GM19238 (cell line): Measurements from ENCODE around the gene SRGAP3.

ENCODE experiments used
- DNase-seq: peaks from one replicate; pipeline ENCODE4 v3.0.0; 2011; ENCODE audit warnings: low spot score; ENCODE audit not compliant: insufficient read length

SRGAP3 gene

DNA sequence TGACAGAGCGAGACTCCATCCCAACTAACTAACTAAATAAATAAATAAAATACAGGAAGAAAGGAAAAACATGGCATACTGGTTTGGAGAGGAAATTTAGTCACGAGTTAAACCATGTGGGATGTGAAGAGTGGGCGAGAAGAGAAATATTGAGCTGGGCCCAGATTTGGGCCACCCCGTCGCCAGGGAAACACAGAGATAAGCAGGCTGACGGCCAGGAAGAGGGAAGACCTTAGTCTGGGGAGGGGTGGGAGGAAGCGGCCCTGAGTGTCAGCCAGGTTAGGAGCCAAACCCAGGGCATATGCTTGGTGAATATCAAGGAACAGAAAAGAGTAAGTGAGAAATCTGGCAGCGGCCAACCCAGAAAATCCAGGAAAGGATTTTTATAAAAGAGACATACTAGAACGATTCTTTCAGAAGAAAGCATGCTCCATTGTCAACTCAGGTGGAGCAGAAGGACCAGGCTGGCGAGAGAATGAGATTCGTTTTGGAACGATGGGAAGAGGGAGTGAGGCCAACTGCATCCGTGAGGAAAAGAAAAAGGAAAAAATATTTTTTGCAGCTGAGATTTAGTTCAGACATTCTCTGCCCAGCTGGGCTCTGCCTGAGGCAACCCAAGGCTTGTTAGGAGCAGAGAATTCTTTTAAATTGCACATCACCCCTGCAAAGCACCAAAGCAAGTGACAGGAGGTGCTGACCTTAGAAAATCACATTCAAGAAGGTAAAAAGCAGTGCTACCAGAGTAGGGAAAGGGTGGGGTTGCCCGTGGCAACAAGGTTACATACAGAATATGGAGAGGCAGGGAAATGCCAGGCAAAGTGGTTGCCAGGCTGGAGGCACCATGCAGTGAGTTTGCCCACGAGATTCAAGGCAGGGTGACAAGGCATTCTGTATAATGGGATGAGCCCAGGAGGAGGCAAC, 226.9 kb downstream of the SRGAP3 start:
- no peak for DNase-seq

DNA sequence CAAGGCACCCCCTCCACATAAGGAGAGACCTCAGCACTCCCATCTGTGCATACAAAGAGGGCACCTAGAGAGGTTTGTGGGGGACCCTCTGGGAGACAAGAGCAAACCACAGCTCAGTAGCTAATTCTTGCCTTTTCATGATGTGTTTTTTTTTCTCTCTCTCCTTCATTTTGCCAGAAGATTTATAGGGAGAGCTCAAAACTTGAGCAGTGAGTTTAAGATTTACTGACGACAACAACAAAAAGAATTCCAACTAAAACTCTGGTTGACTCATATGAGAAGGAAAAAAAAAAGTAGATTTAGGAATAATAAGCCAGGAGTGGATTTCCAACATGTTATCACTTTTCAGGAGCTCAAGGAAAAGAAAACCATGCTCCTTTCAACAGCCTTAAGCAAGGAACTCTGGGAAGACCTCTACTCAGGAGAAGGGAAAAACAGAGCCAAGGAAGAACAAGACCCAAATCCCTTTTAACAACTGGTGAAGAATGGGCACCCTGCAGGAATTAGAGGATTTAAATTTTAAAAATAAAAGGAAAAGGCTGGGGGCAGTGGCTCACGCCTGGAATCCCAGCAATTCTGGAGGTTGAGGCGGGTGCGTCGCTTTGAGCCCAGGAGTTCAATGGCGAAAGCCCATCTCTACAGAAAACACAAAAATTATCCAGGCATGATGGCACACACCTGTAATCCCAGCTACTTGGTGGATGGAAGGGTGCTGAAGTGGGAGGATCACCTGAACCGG, 228.0 kb downstream of the SRGAP3 start:
- DNase-seq = no peak

DNA sequence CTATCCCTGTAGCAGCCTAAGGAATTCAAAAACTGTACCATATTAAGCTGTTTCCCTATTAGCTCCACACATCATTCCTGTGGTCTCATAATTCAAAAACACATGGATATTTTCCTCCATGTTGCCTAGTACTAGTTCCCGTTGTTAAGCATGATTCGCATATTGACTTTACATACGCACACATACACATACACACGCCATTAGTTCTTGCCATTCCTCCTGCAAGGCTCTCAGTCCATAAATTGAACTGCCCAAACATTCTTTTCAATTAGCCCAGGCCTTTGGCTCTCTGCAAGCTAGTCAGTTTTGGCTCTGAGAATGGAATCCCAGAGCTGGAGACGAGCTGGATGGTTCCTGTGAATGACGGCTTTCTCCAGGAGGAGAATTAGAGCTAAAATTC, 229.0 kb downstream of the SRGAP3 start:
- no peak for DNase-seq

DNA sequence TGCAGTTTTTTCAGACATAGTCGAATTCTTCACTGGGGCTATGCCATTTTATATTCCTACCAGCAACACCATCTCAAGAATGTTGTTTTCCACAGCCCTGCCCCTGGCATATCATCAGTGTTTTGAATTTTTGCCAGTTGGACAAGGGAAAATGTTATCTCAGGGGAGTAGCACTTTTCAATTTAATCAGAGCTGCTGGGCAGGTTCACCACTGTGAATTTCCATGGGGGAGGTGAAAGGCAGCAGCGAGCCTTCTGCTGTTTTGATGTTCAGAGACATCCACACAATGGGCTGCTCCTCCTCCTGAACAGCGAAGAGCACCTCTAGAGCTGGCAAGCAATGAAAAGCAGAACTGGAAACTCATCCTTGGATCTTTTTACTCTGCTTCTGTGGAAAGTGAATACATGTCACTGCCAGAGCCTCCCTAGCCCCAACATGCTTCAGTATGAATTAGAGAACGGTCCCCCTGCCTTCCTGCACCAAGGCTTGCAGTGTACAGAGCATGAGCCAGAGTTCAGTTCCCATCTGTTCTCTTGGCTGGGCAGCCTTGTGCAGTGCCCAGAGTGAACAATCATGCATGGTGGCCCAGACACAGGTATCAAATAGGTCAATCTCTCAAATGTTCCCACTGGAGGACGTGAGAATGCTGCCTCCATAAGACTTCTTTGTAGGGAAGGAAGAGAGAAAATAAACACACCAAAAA, 230.0 kb downstream of the SRGAP3 start:
- DNase-seq = no peak

DNA sequence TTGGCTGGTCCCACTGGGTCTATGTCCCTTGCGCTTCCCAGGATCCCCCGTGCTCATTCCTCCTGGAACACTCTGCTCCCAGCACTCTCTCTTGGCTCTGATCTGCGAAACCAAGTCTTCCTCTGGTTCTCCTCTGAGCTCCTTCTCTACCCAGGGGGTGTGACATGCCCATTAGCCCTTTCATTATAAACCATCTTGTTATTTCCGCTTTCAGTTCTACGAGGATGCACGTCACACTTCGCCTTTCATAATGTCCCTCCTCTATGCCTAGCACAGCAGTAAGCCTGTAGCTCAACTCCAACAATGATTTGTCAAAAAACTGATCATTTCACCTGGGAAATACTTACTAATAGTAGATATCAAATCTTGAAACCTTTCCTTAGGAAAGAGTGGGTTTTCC, 234.2 kb downstream of the SRGAP3 start:
- DNase-seq = no peak

DNA sequence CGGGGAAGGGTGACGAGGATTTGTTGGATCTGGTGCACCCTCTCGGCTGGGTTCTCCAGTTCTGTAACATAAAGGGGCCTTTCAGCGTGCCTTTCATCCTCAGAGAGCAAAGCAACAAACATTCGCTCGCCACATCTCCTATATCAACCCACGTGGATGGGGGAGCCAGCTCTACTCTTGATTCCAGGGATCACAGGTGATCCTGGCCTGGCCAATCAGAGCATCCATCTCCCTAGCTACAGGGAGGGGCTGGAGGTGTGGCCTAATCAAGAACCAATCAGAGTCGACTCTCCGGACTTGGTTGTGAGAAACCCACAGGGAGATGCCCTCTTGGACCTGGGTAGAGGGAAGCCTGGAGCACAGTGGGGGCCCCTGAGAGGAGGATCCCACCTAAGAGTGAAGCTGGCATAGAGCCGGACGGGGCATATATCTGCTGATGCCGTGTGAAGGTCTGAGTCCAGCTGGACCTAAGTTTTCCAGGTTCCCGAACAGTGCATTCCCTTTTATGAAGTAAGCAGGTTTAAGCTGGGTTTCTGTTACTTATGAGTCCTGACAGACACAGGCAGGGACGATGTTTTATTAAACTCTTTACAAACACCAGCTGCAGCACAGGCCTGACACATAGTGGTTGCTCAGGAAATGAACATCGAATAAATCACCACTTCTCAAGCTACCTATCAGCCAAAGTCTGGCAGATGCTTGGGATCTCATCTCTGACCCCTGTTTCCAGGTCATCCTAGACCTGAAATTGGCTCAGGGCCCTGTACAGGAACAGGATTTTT, 235.5 kb downstream of the SRGAP3 start:
- no peak for DNase-seq

DNA sequence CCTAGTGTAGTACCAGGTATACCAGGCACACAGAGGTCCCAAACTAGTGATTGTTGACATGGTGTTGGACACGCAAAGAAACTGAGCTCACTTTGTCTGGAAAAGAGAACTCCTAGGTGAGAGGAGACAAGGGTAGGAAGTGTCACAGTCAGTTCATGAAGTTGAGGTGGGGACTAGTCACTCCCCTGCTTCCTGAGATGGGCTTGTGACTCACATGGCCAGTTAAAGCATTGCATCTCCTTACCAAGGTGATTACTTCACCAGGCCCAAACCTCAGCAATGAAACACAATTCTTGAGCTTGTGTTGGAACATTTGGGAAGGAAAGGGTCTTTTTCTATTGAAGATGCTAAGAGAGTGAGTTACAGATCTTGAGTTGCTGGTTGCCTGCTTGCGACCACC, 236.9 kb downstream of the SRGAP3 start:
- no peak for DNase-seq

DNA sequence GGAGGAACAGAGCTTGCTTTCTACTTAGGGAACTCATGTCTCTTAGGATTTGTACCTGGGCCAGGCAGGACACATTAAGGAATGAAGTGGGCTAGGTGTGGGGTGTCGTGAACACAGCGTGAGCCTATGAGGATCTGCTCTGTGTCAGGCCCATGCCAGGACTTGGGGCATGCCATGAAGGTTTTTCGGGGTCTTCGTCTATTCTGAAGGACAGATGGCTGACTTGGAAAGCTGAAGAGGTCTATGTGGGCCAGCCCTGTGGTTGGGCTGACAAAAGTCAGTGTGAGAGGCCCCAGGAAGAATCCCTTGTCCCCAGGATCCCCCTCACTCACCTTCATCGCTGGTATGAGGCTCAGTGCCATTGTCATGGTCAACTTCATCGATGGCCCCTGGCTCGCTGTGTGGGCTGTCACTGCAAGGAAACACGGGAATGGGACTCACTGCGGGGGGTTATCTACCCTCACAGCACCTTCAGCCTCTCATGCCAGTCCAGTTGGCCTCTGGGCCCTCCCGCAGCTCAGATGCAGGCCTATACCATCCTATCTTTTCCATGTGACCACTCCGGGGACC, 239.4 kb downstream of the SRGAP3 start:
- DNase-seq = no peak

DNA sequence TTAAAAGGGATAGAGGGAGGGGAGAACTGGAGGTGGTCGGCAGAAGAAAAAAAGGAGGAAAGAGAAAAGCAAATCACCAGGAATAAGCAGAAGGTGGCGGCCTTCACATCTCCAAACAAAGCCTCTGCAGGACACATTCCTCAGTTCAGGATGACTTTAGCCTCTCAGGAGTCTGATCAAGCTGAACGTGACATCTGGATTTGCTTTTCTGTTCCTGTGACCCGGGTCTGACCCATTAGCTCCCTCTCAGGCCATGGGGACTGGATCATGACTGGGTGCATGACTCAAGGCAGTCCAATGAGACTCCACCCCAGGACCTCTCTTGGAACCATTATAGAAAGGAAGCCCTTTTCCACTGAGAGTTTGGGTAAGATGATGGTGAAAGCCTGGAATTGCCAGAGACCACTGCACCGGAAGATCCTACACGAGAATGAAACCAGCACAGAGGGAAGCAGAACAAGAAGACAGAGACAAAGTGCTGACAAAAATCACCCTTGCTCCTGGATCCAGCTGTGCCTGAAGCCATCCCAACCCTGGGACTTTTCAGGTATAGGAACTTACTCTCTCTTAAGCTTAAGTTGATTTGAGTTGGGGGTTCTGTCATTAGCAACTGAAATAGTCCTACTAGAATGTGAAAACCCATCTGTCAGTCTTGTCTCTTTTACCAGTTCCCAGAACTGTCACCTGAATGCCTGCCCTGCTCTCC, 240.7 kb downstream of the SRGAP3 start:
- DNase-seq = no peak

DNA sequence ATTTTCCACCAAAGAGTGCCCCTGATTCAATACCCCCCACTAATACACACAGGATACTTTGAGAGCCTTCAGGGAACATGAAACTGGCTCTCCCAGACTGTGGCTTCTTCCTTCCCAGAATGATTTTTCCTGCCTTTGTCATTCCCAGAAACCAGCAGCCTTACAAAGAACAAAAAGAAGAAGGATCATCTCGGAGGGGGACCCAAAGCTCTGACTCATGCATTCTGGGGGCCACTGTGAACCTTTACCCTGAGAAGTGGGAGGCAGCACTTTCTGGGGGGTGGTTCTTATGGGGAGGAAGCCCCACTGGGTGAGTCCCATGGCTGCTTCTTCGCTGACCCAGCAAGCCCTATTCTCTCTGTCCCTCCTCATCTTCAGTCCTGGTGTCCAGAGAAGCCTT, 241.5 kb downstream of the SRGAP3 start:
- no peak for DNase-seq

DNA sequence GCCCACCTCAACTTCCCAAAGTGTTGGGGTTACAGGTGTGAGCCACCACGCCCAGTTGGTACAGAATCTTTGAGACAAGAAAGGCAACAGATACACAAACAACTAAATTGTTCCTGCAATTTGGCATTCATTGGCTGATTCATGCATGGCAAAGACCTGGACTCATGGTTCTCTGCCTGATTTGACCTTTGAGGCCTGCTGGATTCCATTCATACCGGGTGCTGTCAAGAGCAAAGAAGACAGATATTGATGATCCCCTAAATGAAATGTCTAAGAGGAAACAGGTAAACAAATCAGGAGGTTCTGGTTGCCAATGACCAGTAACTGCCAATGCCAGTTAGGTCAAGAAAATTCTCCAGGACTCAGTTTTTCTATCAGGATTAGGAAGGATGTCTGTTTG, 242.2 kb downstream of the SRGAP3 start:
- no peak for DNase-seq

DNA sequence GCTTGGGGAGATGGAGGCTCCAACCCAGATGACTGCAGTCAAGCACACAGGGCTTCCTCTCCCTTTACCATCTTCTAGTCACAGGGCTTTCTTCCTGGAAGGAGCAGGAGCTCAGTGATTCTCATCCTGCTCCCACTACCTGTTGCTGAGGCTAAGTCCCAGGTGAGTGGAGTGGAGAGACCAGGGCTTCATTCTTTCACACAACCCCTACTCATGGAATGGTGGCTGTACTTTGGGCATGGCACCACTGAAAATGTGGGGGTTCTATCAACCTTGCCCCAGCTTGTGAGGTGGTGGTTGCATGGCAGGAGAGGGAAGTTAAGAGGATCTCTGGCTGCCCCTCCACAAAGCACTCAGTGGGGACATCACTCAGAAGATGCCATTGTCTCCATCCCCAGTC, 249.4 kb downstream of the SRGAP3 start:
- DNase-seq = no peak

DNA sequence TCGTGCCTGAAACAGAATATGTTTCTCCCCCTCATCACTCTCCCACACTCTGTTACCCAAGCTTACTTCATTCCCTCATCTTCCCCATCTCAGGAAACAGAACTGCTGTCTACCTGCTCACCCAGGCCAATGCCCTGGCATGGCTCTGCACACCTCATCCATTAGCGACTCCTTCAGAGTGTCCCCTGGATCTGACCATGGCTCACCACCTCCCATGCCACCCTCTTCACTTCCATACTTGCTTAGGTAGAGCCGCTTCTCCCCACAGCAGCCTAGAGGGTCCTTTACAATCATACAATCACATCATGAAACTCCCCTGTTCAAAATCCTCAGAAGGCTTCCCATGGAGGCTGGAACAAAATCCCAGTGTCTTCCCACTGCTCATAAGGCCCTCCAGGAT, 252.3 kb downstream of the SRGAP3 start:
- DNase-seq = no peak

DNA sequence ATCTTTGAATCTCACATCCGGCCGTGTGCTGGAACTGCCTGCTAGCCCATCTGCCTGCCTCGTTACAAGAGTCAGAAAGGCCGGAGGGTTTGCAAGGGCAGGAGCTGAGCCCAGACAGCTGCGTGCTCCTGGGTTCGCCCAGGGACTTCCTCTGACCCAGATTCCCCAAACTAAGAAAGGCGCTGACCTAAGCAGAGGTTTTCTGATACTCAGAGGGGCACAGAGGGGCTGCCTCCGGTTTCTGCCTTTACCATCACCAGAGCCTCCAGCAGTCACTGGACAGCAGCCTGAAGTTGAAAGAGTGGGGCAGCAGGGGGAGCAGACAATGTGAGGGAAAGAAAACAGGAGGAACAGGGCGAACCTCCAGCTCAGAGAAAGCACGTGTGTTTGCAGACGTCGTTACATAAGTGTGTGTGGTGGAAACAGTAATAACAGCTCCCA, 252.7 kb downstream of the SRGAP3 start:
- DNase-seq = no peak

DNA sequence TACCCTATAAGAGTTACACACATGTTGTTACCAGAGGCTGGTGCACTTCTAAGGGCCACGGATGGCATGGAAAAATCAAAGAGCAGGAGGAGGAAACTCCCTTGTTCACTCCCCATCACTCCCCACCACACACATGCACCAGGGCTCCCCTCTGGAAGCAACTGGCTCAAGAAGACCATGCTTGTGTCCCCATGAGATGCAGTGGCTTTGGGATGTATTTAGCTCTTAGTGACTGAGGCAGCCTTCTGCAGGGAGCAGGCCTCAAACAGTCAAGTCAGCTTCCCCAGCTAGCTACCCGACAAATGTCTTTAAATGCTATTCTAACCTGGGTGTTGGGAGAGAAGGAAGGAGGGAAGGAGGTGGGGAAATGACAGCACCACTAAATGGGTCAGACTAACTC, 253.2 kb downstream of the SRGAP3 start:
- DNase-seq = no peak

DNA sequence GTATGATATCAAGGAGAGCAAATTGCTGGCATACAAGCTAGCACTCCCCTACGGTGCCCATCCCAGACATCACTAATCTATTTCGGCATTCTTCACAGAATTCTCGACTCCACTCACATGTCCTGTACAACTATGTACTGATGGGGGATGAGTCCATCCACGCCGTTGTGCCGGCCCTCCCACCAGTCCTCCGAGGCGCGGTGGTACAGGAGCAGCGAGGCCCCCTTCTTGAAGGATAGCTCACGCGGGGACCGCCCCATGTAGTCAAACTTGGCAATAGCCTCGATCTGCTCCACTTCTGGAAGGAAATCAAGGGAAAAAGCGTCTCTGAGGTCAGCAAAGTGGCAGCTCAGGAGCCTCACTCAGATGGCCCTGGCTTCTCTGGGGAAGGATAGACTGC, 255.2 kb downstream of the SRGAP3 start:
- no peak for DNase-seq

DNA sequence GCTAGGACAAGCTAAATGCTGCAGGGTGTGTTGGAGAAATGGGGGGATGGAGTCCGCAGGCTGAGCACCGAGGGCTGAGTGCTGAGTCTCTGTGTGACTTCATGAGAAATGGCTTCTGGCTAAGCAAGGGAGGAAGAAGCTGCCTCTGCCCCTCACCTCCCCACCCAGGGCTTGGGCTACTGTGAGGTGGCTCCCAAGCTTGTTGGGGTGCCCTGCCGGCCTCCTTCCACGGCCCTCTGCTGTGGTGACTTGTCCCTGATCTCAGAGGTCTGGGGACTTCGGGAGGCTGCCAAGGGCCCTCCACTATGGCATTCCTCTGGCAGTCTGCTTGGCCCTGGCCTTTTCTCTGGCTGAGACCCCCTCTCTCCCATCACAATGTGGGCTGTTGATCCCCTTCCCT, 256.1 kb downstream of the SRGAP3 start:
- DNase-seq = no peak

DNA sequence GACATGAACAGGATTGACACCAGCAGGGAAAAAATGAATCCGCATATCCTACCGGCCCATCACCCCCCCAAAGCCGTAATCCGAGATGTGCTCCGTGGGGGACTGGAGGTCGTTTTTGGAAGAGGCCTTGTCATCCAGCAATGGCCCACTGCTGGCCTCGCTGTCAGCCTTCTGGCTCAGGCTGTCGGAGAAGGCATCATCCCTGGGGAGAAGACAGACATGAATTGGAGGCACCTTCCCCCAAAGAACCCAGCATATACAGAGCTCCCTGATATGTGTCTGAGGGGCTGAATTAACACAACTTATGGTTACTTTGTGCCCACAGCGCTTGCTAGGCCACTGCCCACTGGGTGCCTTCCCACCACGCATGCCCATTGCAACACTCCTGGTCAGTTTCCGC, 256.6 kb downstream of the SRGAP3 start:
- DNase-seq = no peak

DNA sequence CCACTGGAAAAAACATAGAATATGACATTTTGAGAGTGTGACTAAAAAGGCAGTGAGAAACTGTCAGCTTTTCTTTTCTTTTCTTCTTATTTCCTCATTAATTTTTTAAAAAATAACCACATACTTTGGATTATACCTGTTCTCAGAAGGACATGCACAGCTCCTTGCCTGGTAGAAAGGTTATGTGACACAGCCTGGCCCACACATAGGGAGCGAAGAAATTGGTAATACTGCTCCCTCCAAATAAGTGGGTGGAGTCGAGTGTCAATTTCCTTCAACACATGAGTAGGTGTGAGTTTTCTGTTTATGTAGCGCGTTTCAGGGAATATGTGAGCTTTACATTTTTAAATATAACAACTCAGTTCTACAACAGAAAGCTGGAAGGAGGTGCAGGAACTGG, 257.2 kb downstream of the SRGAP3 start:
- no peak for DNase-seq
